Breast epithelium (tissue), 3 donors: ENCODE data around the gene AURKB.

Experiments used
- CTCF ChIP-seq, 3 donors: fragments of 450-650 bp; IDR thresholded peaks; one replicate each; pipeline ENCODE4 v1.5.1; 2016 to 2017; ENCODE audit warnings: antibody characterized with exemption in 3 of 3, mild to moderate bottlenecking in 3 of 3, moderate library complexity in 3 of 3
- POLR2A ChIP-seq: fragments of 450-650 bp; IDR thresholded peaks from one replicate; pipeline ENCODE4 v1.6.1; 2016; ENCODE audit warnings: antibody characterized with exemption, mild to moderate bottlenecking, moderate library complexity

GRCh38 chr17:8225813-8226535 is 15.6 kb upstream of the AURKB start:
- TF ChIP-seq CTCF (IDR thresholded peaks at IDR 0.05) (no peak), POLR2A (no peak)
